ENCODE data around the gene IL10.

Gene IL10

DNA sequence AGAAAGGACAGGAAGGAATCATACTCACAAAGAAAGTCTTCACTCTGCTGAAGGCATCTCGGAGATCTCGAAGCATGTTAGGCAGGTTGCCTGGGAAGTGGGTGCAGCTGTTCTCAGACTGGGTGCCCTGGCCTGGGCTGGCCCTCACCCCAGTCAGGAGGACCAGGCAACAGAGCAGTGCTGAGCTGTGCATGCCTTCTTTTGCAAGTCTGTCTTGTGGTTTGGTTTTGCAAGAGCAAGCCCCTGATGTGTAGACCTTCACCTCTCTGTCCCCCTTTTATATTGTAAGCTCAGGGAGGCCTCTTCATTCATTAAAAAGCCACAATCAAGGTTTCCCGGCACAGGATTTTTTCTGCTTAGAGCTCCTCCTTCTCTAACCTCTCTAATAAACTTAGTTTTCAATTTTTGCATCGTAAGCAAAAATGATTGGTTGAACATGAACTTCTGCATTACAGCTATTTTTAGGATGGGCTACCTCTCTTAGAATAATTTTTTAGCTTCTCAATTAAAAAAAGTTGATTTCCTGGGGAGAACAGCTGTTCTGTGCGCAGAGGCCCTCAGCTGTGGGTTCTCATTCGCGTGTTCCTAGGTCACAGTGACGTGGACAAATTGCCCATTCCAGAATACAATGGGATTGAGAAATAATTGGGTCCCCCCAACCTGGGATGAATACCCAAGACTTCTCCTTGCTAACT, at the start of gene IL10:
IL10 (minus strand) TSS at position 252 of the 695 bp plus-strand sequence; CDS start at position 193, 59 bp downstream.
- DNase-seq = no peak

DNA sequence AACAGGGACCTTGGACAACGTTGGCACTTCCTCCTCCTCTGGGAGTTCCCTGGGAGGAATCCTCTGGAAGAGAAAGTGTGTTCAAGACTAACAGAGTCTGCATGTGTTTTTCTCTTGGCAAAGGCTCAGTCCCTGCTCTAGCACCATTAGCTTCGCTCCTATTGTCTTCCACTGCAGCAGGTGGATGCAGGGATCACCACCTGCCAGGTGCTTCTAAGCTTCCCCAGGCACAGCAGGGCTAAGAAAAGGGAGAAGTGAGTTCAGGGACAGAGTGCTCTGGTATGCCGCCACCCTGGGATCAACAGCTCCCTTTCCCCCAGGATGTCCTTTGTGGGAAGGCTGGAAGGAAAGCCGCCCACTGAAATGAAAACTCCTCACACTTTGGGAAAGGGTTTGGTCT, 49.2 kb upstream of the IL10 start:
- DNase-seq = no peak

DNA sequence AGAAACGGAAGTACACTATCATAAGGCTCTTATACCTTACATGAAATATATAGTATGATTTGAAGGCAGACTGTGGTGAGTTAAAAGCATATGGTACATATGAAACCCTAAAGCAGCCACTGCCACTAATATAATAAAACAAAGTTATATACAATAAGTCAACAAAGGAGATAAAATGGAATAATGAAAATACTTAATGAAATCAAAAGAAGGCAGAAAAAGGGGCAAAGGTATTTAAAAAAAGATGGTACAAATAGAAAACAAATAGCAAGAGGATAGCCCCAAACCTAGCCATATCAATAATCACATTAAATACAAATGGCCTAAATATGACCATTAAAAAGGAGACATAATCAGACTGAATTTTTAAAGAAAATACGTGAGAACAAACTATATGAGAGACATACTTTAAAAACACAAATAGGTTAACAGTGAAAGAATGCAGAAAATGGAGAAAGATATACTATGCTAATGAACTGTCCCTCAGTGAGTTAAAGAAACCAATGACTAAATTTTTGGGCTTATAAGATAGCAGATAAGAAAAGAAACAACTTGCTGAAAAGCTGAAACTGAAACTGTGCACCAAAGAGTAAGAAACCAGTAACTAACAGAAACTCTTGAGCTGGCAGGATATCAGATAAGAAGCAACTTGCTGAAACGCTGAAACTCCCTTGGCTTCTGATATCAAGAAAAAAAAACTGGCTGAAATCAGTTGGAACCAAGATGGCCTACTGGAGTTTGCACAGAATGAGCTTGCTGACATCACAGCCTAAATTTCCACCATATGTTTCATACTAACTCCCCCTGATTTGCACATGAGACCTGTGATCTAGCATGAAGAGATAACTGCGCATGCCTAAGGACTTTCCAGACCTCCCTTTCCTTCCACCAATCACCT, 44.3 kb upstream of the IL10 start:
- no peak for DNase-seq

- DNase-seq = no peak
These were observed 42.5 kb upstream of the IL10 start for GRCh38 chr1:206814716-206815341.

GRCh38 chr1:206812471-206812870, 40.2 kb upstream of the IL10 start:
- no peak for DNase-seq

DNA sequence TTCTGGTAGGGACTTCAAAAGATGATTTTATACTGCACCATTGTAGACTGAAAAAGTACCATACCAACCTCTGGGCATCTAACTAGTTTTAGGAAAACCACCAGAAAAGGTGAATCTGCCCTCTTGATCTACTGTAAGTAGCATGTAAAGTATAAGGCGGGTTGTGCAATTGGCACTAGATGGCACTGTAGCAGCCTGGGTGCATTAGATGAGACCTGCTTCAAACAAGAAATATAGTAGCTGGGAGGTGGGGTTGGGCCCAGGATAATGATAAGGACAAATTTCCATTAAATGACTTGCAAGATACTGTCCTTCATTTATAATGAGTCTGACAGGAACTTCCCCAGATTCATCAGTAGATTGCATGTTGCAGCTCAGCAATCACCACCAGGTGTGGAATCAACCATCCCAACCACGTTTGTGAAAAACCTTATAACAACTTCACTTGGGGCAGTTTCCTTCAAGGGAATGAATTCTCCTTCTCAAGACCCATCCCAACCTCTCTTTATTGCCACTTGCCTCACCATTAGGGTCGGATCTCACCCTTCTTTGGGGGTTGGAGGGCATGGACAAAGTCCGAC, 37.3 kb upstream of the IL10 start:
- no peak for DNase-seq

DNA sequence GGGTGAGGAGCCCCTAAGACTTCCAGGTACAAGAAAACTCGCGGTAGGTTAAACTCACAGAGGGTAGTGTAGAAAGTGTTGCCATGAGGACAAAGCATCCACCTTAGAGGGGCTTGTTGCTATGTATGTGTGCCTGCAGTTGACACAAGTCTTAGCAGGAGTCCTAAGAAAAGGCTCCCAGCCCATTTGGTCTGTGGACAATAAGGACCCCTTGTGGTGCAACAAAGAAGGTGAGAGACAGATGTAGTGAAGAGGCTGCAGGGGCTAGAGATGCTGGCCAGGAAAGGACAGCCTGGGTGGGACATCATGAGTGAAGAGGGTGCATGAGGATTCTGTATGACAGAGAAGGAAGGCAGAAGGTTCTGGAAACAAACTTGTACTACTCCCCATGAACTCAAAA, 36.3 kb upstream of the IL10 start:
- DNase-seq = no peak

- DNase-seq = no peak
These were observed 33.1 kb upstream of the IL10 start for GRCh38 chr1:206805357-206805756.

DNA sequence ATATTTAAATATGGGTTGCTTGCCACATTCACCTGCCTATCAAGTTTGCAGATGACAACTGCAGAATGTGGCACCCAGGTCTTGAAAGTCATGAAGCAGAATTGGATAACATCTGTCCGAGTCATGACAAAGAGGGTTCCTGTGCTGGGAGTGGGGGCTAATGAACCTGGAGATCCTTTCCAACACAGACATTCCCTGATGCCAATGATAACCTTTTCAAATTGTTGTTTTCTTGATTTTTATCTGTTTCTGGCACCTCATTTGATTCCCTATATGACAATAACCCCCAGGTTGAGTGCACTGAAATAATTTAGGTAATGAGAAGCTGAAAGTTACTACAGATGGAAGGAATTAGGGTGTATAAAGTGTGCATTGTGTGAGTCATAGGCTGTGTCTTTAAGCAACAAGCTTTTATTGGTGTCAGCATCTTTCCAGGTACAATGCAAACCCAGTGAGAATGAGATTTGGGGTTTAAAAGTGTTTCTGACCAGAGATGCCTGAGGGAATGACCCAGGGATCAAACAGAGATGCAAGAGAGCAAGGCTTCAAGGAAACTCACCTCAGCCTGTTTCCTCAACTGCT, 32.0 kb upstream of the IL10 start:
- DNase-seq = no peak

GRCh38 chr1:206803221-206803730, 31.0 kb upstream of the IL10 start:
- DNase-seq = peak; percentile 73

- DNase-seq = no peak
These were observed 30.1 kb upstream of the IL10 start for GRCh38 chr1:206802401-206802800.

DNA sequence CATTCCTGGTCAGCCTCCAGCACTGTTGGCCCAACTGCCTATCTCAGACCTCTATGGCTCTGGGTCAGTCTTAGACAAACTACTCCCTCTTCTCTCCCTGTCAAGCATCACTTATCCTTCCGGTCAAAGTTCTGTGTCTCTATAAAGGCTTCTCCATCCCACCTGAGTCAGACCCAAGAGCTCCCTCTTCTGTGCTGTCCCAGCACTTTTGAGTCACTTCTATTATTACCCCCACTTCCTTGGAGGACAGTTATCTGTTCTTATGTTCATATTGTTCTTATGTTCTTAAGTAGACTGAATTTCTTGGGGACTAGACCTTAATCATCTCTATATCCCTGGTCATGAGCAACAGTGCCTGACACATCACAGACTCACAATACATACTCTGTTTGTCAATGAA, 29.2 kb upstream of the IL10 start:
- no peak for DNase-seq

DNA sequence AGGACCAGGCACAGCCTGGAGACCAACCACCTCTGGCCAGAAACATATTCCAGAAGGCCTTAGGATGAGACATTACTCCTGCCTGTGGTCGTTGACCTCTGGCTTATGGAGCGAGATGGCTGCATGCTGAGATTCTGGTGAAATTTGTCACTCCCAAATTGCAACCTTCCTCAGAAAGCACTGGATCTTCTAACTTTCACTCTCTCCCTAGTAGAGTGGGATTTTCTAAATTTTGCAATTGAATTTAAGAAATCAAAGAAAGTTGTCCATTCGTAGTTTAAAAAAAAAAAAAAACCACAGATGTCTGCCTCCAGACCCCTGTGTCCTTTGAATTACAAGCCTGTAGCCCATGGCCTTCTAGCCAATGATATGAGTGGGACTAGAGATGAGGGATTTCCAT, 28.6 kb upstream of the IL10 start:
- no peak for DNase-seq

DNA sequence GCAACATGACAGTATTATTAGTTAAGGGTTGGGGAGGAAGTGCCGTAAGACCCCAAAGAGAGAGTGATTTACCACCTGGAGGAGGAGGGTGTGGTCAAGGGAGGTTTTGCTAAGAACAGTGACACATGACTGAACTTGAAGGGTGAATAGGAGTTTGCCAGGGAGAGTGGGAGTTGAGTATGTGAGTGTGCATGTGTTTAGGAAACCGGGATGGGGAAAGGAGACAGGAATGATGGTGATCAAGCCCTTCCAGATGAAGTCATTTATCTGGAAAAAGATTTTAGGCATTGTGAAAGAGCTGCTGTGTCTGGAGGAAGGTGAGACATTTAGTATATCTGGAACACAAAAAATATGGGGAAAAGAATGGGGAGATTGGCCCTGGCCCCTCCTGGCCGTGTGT, 28.1 kb upstream of the IL10 start:
- DNase-seq = no peak

- DNase-seq = no peak
These were observed 27.0 kb upstream of the IL10 start for GRCh38 chr1:206799311-206799710.

DNA sequence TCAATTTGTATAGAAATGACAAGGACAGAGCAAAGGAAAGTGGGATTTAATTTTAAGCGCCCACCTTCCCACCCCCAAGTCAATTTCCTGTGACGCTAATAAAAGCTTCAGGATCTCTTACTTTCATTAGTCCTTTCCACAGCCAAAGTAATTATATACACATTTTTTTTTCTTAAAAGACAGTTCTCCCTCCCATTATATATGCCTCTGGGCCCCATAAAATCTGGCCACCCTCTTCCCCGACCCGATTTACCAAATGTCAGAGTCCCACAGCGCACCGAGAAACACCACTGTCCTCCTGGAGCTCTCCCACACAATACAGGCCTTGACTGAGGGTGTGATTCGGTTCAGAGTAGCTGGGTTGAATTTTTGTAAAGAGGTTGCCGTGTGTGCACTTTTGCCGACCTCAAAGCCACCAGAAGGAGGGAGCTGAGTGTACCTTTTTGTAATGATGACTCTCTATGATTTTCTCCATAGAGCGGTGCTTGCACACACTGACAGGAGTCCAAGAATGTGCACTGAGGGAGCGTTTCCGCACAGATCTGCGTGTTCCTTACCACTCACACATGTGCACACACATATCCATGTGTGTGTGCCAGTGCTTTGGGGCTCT, 26.2 kb upstream of the IL10 start:
- DNase-seq = no peak

GRCh38 chr1:206797534-206798383, 25.5 kb upstream of the IL10 start:
- DNase-seq = no peak

DNA sequence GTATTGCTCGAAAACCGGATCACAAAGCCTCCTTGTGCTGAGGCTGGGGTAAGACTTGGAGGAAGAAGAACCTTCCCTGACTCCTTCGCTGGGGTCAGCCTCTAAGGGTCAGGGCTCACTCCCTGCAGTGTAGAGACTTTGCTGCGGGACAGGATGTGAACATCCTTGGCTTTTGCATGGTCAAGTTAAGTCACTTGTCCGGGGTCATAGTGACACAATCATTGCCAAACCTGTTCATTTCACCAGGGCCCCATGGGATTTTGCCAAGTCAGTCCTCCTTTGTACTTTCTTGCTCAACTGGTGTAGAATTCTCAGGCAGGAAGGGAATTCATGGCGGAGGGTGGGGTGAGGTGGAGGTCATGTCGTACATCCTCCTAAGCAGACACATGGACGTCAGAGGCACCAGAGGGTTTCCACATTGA, 24.7 kb upstream of the IL10 start:
- DNase-seq = no peak

- no peak for DNase-seq
These were observed 23.8 kb upstream of the IL10 start for GRCh38 chr1:206796116-206796515.

DNA sequence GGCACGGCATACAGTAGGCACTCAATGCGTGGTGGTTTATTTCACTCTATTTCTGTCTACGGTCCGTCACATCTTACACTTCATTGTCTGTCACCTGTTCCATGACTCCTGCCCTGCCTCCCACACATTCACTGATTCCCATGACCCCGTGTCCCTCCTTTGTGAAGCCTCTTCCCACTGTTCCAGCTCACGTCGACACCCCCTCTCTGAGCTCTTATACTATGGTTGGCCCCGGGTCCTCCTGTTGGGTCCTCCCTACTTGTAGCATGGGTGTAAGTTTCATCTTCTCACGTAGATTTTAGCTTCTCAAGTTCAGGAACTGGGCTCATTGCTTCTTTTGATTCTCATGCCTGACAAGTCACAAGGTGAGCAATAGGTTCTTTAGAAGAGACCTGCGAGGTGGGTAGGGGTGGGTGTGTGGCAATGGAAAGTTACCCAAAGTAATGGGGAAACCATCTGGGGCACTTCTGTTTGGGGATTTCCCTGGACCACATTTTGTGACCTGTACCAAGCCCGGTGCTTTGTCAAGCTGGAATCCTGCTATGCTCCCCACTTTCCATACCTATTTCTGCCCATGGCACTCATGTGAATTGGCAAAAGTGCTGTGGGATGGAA, 22.1 kb upstream of the IL10 start:
- DNase-seq = no peak

GRCh38 chr1:206793620-206794019, 21.3 kb upstream of the IL10 start:
- DNase-seq = no peak

All from activated CD8-positive, alpha-beta memory T cell treated with anti-CD3 and anti-CD28 coated beads, Interleukin-2, amount 50 U/mL, for 48 hours (primary cell).